Right ventricle myocardium superior (tissue), 1 donor: ENCODE results near the gene CCDC33. TPM values are rescaled to one million over a fixed set of nuclear protein-coding genes. Genes with fewer than 3 reads are reported as not detected.

Source experiments
- ATAC-seq: fragments of 200-7000 bp; cut with Tn5 transposase; one replicate; pipeline ENCODE4 v1.9.1; 2020; ENCODE audit warnings: mild to moderate bottlenecking; ENCODE audit not compliant: poor library complexity
- DNase-seq: peaks from one replicate; pipeline ENCODE4 v3.0.0-alpha.2; 2020
- intact Hi-C: fragments of 100-400 bp; cut with DNase I; formaldehyde crosslinking; loops from one replicate; pipeline ENCODE4 v1.11.2; 2022
- total RNA-seq: library from RNA; stranded (reverse); fragmentation: NEBNext Ultra II Directional; extraction: Animal tissue kit (Norgen Biotek cat#: 25700); gene quantifications from one replicate; pipeline ENCODE4 v1.2.1, GENCODE V29; 2021
- donor health status: DM: no; HTN: yes; CAD: no; lungs with severe emphysema.

The CCDC33 gene
- total RNA-seq, 1 donor from 2014 or later: not detected

- no peak for ATAC-seq
- no peak for DNase-seq
- intact Hi-C loops: no loop called here
Observed at GRCh38 chr15:74207652-74208440, 28.3 kb upstream of the CCDC33 start.

DNA sequence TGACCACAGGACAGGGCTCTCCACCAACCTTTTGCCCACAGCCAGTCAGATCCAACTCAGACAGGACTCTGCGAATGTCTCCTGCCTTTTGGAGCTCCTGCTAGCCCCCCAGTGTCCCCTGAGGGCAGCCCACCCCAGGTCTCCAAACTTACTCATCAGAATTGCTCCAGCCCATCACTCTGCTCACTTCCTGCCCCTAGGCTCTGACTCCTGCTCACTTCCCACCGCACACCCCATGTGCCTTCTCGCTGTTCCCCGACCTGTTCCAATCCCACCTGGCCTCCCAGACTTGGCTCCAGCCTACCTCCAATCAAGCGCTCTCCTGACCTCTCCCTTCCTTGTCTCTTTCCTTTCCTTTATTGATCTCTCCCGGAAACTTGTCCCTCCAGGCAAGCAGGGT is 27.6 kb upstream of the CCDC33 start:
- intact Hi-C loops: no loop called here
- no peak for ATAC-seq
- DNase-seq: no peak

DNA sequence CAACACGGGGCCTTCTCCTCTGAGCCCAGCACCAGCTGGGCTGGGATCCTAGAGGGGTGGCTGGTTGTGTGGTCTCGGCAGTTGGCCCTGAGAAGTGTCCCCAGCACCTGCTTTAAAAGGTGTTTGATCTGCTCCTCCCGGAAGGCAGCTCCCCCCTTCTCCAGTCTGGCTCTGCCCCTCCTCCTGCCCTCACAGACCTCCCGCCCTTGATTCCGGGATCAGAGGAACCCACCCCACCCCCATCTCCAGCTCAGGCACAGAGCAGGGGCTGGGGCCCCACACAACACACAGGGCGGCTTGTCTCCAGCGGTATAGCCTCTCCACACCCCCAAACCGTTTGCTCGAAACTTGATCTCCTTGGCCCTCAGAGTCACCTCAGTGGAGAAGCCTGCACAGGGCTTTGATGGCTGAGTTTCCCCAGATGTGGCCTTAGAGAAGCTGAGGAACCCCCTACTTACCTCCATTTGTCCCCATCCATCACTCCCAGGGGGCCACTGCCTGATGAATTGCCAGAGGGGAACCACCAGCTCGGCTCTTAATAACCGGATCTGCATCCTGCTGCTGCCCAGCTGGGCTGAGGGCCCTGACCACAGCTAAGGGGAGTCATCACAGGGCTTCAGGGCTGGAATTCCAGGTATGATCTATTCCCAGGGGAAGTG is 27.1 kb upstream of the CCDC33 start:
- intact Hi-C loops: no loop called here
- DNase-seq (no peak), ATAC-seq (no peak)

GRCh38 chr15:74209560-74209958 is 26.6 kb upstream of the CCDC33 start:
- intact Hi-C loops: no loop called here
- ATAC-seq: no peak
- no peak for DNase-seq

DNA sequence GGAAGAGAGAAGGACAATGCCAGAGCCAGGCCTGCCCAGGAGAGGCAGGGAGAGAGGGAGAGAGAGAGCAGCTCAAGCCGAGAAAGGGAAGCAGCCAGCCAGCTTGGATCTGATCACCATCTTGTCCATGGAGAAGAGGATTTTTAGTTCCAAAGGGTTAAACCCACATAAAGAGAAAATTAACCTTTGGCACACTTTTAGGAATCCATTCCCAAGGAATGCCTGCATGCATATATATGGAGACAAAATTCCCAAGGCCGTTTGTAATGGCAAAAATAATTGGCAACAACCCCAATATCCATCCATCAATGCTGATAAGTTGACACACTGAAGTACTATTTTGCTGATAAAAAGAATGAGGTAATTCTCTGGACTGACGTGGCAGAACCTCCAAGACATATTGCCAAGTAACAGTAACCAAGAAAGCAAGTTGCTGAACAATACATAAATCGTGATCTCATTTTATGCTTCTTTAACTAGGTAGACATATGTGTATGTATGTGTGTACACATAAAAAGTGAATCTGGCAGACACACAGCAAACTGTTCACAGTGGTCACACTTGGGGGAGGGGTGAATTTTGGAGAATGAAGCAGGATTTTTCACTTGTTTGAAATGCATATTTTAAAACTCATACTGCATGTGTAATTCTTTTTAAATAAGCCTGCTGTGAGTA is 26.0 kb upstream of the CCDC33 start:
- DNase-seq (no peak), ATAC-seq (peak; percentile 57)
- intact Hi-C loops: no loop called here

- intact Hi-C loops: no loop called here
- no peak for DNase-seq
- no peak for ATAC-seq
Observed at GRCh38 chr15:74210729-74211128, 25.4 kb upstream of the CCDC33 start.

DNA sequence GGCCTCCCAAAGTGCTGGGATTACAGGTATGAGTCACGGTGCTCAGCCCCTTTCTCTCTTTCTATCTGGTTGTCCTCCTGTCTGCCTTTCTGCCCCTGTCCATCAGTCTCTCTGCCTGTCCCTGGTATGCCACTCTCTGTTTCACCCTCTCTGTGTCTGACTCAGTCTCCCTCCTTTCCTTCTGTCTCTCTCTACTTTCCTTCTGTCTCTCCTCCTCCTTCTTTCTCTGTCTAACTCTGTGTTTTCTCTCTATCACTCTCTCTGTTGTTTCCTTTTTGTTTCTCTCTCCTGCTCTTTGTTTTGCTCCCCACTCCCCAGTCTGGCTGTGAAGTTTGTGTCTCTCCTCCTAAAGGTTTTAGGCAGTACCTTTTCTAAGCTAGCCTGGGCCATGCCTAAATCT is 24.5 kb upstream of the CCDC33 start:
- ATAC-seq: no peak
- intact Hi-C loops: no loop called here
- no peak for DNase-seq

DNA sequence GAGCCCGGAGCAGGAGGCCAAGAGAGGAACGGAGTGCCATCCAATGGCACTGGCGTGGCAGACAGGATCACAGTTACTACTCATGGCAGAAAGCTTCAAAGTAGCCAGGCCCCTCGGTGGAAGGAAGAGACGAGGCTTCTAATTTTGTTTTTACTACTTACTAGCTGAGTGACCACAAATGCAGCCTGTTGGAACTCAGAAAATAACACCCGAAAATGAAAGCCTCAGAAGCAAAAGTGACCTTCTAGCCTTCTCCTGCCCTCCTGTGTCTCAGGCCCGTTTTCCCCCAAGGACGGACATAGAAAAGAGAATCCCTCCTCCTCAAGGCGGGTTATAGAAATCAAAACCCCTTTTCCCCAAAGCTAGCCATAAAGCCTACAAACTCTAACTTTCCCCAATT is 23.6 kb upstream of the CCDC33 start:
- ATAC-seq (no peak), DNase-seq (no peak)
- intact Hi-C loops: no loop called here

GRCh38 chr15:74213858-74214284 is 22.3 kb upstream of the CCDC33 start:
- DNase-seq (no peak), ATAC-seq (no peak)
- intact Hi-C loops: no loop called here

DNA sequence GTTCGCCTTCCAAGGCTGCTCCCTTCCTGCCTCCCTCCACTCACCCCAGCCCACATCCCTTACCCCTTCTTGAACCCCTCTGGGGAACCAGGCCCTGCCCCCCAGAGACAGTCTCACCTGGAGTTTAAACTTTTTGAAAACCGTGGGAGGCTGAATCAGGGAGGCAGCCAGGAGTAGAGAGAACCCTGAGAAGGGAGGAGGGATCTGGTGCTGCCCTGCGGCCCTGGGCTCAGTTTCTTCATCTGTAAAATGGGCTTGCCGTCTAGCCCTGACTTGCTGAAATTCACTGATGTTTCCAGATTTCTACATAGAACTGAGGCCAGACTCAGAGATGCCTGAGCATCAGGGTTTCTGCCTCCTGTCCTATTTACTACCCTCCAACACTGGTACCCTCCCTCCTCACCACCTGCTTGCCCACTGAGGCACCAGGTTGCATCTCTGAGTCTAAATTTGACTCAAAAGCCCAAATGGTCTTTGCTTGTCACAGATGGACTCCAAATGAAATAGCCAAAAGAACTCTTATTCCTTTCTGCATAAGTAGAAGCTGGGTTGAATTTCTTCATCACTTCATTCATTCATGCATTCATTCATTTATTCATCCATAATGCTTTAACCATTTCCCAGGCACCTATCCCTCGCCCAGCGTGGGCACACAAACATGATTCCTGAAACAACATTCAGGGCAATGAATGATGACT is 21.7 kb upstream of the CCDC33 start:
- no peak for ATAC-seq
- DNase-seq: no peak
- intact Hi-C loops: no loop called here

- intact Hi-C loops: no loop called here
- no peak for ATAC-seq
- DNase-seq: no peak
Observed at GRCh38 chr15:74215958-74216357, 20.2 kb upstream of the CCDC33 start.

DNA sequence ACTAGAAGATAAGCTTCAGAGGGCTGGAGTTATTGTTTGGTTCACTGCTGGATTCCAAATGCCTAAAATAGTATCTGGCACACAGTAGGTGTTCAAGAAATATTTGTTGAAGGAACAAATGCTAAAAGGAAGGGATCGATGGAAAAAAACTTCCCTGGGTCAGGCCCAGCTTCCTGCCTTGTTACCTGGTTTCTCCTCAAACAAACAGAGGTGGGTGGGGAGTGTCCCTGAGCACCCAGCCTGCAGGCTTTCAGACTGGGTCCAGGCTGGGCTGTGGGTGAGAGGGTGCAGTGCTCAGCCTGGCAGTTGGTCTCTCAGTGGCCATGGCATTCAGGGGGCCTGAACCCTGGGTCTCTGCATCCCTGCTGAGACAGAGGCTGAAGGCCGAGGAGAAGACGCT is 19.2 kb upstream of the CCDC33 start:
- ATAC-seq (no peak), DNase-seq (no peak)
- intact Hi-C loops: no loop called here

GRCh38 chr15:74217907-74218885 is 17.9 kb upstream of the CCDC33 start:
- DNase-seq (no peak), ATAC-seq (no peak)
- intact Hi-C loops: no loop called here

DNA sequence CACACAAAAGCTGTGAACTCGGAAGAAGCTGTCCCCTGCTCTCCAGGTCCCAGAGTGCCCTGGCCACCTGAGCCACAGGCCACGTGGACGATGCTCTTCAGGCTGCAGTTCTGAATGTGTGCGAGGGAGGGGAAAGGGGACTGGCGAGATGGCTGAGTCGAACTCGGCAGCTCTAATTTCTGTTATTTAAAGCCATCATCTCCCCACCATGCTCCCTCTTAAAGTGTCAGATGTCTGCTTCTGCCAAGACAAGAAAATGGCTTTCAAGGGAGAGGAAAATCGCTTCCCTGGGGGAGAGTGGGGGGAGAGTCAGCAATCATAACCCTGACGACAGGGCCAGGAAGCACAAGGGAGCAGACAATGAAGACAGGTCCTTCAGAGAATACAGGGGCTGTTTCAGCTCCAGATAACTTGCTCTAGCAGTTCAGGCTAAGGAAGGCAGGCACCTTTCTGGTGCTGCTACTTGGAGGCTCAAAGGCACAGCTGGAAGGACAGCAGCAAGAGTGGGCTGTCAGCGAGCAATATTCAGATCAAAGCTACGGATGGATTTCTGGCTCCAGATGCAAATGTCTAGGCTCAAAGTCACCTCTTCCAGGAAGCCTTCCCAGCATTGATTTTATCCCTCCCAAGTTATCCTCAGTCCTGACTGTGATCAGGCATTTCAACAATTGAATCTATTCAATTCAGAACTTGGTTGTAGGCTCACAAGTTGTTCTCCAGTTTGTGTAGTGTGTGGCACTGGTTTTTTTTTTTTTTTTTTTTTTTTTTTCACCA is 15.5 kb upstream of the CCDC33 start:
- ATAC-seq (no peak), DNase-seq (no peak)
- intact Hi-C loops: no loop called here

DNA sequence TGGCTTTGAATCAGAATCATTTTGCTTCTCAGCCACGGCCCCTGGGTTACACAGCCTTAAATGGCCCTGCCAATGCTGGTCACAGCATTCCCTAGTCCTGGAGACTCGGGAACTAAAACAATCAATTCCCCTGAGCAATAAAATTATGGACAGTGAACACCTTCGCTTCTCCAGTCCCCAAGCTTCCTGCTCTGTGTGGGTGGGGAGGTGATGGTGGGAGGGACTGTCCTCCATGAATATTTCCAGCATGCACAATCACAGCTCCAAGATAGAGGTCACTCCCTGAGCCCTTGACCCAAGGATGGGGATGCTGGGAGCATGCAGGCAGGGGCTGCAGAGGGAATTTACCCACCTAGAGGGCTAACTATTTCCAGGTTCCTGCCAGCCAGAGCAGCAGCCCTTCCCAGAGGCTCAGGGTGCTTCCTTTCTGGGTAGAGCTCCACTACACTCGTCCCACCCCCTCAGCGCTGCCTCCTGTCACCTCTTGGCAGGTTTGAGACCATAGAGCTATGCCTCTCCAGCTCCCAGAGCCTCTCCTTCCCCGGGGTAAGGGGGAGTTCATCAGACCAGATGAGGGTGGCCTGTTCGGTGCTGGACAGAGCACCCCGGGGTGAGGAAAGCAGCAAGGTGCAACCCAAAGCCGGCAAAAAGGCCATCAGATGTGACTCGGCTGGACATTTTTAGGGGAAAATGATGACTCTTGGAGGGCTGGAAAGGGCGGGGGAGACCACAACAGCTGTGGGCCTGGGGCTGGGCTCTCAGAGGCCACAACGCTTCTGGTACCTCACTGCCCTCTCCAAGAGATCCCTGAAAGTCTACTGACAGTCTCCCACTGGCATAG is 14.5 kb upstream of the CCDC33 start:
- no peak for DNase-seq
- intact Hi-C loops: no loop called here
- ATAC-seq: no peak

DNA sequence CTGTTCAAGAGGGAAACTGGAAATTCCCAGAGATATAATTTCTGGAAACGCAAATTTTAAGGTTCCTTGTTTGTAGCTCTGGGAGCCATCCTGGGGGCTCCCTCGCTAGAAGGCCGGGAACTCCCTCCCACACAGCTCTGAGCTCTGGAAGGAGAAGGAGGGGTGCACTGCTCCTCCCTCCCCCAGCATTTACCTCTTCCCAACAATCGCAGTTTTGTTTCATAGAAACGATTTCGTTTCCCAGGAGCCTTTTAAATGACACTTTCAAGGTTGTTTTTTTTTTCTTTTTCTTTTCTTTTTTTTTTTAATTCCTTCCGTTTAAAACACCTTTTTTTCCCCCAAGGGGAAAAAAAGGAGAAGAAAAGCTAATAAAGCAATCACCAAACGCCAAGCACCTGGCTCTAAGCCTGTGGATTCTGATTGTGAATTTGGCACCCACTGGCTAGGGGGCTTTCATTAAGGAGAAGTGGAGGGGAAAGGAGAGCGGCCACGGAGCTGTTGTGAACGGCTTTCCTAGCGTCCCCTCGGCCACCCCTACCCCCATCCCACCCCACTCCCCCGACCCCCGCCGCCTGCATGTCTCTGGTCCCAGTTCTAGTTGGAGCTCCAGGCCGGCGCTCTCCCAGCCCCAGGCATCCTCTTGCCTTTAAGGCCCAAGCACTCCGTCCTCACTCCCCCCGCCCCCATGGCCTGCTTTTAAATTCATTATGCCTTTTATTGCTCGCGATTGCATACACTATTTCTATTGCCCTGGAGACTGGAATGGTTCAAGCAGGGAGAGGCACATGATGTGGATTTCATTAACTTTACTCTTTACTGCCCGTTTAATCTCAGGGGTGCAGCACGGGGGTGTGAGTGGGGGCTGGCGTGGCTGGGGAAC is 13.6 kb upstream of the CCDC33 start:
- no peak for ATAC-seq
- DNase-seq: no peak
- intact Hi-C loops: no loop called here
